ENCODE data around the gene GOPC.

GOPC gene

DNA sequence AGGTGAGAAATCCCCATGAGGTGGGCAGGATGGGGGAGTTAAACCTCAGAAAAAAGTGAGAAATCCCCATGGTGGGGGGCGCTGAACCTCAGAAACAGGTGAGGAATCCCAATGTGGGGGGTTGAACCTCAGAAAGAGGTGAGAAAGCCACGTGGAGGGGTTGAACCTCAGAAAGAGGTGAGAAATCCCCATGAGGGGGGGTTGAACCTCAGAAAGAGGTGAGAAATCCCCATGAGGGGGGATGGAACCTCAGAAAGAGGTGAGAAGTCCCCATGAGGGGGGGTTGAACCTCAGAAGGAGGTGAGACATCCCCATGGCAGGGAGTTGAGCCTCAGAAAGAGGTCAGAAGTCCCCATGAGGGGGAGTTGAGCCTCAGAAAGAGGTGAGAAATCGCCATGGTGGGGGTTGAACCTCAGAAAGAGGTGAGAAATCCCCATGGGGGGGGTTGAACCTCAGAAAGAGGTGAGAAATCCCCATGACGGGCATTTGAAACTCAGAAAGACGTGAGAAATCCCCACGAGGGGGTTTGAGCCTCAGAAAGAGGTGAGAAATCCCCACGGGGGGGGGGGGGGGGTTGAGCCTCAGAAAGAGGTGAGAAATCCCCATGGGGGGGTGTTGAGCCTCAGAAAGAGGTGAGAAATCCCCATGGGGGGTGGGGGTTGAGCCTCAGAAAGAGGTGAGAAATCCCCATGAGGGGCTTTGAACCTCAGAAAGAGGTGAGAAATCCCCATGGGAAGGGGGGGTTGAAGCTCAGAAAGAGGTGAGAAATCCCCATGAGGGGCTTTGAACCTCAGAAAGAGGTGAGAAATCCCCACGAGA lies 14.3 kb upstream of the GOPC start:
- H3K27me3 ChIP-seq (ENCODE audit: control insufficient read depth in 2 of 2, insufficient read depth in 2 of 2, low read length in 2 of 2), result no peaks in the 10 kb centered on the region
- H3K9ac ChIP-seq (ENCODE audit: low read depth in 1 of 2, low read length in 2 of 2), result no peak overlapping the region
- H3K27ac ChIP-seq (ENCODE audit: low read depth in 2 of 2, low read length in 2 of 2), result no peak overlapping the region
- no peak overlapping the region for H3K4me3 ChIP-seq (ENCODE audit: low read length in 2 of 2)
- no peaks in the 10 kb centered on the region for H3K9me3 ChIP-seq (ENCODE audit: control insufficient read depth in 2 of 2, low read length in 2 of 2)
- no peaks in the 10 kb centered on the region for H3K36me3 ChIP-seq (ENCODE audit: control insufficient read depth in 2 of 2, insufficient read depth in 2 of 2, low read length in 2 of 2)
- H3K4me1 ChIP-seq (ENCODE audit: control insufficient read depth in 2 of 2, insufficient read depth in 2 of 2, low read length in 2 of 2), result no peaks in the 10 kb centered on the region

DNA sequence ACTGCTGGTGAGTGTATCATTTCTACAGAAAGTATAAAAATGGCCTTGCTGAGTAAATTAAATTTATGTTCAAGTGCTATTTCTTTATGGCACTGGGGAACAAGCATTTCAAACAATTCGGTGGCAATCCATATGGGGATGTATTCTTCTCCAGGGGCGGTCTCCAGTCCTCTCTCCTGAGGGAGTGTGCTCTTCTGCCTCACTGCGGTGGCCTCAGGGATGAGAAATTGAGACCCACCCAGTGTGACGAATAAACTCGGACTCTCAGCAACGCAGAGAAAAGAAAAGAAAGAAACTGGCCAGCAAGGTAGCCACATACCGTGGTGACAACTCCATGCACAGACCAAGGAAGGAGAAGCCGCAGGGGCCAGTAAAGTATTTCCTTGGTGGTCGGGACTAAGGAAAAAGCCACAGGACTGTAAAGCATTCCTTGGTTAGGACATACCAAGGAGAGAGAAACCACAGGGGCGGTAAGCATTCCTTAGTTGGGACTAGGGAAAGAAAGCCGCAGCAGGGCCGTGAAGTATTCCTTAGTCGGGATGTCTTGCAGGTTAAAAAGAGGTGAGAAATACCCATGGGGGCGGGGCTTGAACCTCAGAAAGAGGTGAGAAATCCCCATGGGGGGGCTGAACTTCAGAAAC lies 13.6 kb upstream of the GOPC start:
- Histone ChIP-seq H3K36me3 (ENCODE audit: control insufficient read depth in 2 of 2, insufficient read depth in 2 of 2, low read length in 2 of 2) (no peaks in the 10 kb centered on the region), H3K4me1 (ENCODE audit: control insufficient read depth in 2 of 2, insufficient read depth in 2 of 2, low read length in 2 of 2) (no peaks in the 10 kb centered on the region), H3K9me3 (ENCODE audit: control insufficient read depth in 2 of 2, low read length in 2 of 2) (no peaks in the 10 kb centered on the region), H3K27me3 (ENCODE audit: control insufficient read depth in 2 of 2, insufficient read depth in 2 of 2, low read length in 2 of 2) (no peaks in the 10 kb centered on the region), H3K4me3 (ENCODE audit: low read length in 2 of 2) (no peak overlapping the region), H3K9ac (ENCODE audit: low read depth in 1 of 2, low read length in 2 of 2) (no peak overlapping the region), H3K27ac (ENCODE audit: low read depth in 2 of 2, low read length in 2 of 2) (no peak overlapping the region)

DNA sequence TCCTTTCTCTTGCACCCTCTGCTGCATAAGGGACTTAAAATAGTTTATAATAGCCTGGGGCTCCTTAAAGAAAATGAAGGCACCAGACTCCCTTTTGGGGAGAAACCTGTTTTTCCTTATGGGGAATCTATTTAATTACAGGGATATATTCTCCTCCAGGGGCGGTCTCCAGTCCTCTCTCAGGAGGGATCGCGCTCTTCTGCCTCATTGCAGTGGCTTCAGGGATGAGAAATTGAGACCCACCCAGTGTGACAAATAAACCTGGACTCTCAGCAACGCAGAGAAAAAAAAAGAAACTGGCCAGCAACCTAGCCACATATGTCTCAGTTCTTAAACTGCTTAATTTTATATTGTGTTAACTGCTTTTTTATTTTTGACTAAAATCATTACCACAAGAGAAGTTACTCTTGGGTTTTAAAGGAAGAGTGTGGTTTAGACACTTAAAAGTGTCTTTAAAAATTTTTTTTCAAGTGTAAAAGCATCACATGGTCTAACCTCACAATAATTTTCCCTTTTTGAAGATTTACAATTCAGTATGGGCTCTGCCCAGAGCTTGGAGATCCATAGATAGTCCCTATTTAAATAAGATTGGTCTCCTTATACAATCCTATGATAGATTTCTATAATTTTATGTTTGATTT lies 11.7 kb upstream of the GOPC start:
- no peak overlapping the region for H3K4me3 ChIP-seq (ENCODE audit: low read length in 2 of 2)
- no peaks in the 10 kb centered on the region for H3K4me1 ChIP-seq (ENCODE audit: control insufficient read depth in 2 of 2, insufficient read depth in 2 of 2, low read length in 2 of 2)
- H3K9me3 ChIP-seq (ENCODE audit: control insufficient read depth in 2 of 2, low read length in 2 of 2), result no peaks in the 10 kb centered on the region
- no peaks in the 10 kb centered on the region for H3K36me3 ChIP-seq (ENCODE audit: control insufficient read depth in 2 of 2, insufficient read depth in 2 of 2, low read length in 2 of 2)
- H3K27ac ChIP-seq (ENCODE audit: low read depth in 2 of 2, low read length in 2 of 2), result no peak overlapping the region
- no peak overlapping the region for H3K9ac ChIP-seq (ENCODE audit: low read depth in 1 of 2, low read length in 2 of 2)
- H3K27me3 ChIP-seq (ENCODE audit: control insufficient read depth in 2 of 2, insufficient read depth in 2 of 2, low read length in 2 of 2), result no peaks in the 10 kb centered on the region

DNA sequence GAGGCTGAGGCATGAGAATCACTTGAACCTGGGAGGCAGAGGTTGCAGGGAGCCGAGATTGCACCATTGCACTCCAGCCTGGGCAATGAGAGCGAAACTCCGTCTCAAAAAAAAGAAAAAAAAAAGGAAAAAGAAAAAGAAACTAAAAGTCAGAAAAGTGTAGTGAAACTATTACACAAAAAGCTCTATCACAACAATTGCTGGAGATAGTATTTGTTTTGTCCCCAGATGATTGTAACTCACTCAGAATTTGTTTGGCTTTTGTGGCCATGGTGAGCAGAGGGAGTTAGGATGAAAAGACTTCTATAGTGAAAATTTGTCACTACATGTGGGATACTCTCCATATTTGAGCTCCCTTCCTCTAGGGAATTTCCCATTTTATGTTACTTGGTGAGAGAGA lies 5.2 kb upstream of the GOPC start:
- H3K27ac ChIP-seq (ENCODE audit: low read depth in 2 of 2, low read length in 2 of 2), result no peak overlapping the region
- peaks cover 11 to 18% of the 10 kb centered on the region in 2 donors for H3K4me1 ChIP-seq (ENCODE audit: control insufficient read depth in 2 of 2, insufficient read depth in 2 of 2, low read length in 2 of 2)
- no peaks in the 10 kb centered on the region for H3K36me3 ChIP-seq (ENCODE audit: control insufficient read depth in 2 of 2, insufficient read depth in 2 of 2, low read length in 2 of 2)
- no peaks in the 10 kb centered on the region for H3K9me3 ChIP-seq (ENCODE audit: control insufficient read depth in 2 of 2, low read length in 2 of 2)
- H3K27me3 ChIP-seq (ENCODE audit: control insufficient read depth in 2 of 2, insufficient read depth in 2 of 2, low read length in 2 of 2), result no peaks in the 10 kb centered on the region
- no peak overlapping the region for H3K9ac ChIP-seq (ENCODE audit: low read depth in 1 of 2, low read length in 2 of 2)
- H3K4me3 ChIP-seq (ENCODE audit: low read length in 2 of 2), result no peak overlapping the region

DNA sequence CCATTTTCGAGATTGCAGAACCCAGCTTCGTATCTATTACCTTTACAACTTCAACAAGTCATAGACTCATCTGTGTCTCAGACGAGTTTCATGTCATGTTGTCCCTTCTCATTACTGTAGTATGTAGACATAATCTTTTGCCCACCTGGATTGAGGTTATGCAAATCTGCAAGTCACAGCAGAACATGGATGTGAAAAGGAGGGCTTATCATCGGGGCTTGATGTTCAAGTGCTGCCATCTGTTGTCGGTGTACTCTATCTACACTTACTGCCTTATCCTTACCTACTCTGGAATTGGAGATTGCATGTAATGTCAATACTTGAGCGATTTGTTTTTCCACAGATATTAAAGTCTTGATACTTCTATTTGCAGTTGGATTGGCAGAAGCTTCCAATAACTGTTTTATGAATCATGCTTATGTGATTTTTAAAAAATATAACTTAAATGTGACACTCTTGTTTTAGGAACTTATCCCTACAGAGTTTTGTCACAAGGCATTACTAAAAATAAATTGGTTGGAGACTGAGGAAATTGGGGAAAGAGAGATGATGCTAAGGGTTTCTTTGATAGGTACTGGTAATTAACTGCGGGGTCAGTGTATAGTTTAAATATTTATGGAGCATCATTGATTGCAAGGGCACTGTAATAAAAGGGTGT lies 3.0 kb upstream of the GOPC start:
- peaks cover 11 to 28% of the 10 kb centered on the region in 2 donors for H3K4me1 ChIP-seq (ENCODE audit: control insufficient read depth in 2 of 2, insufficient read depth in 2 of 2, low read length in 2 of 2)
- H3K36me3 ChIP-seq (ENCODE audit: control insufficient read depth in 2 of 2, insufficient read depth in 2 of 2, low read length in 2 of 2), result no peaks in the 10 kb centered on the region
- H3K27me3 ChIP-seq (ENCODE audit: control insufficient read depth in 2 of 2, insufficient read depth in 2 of 2, low read length in 2 of 2), result no peaks in the 10 kb centered on the region
- H3K4me3 ChIP-seq (ENCODE audit: low read length in 2 of 2), result no peak overlapping the region
- H3K9ac ChIP-seq (ENCODE audit: low read depth in 1 of 2, low read length in 2 of 2), result no peak overlapping the region
- H3K27ac ChIP-seq (ENCODE audit: low read depth in 2 of 2, low read length in 2 of 2), result no peak overlapping the region
- no peaks in the 10 kb centered on the region for H3K9me3 ChIP-seq (ENCODE audit: control insufficient read depth in 2 of 2, low read length in 2 of 2)

DNA sequence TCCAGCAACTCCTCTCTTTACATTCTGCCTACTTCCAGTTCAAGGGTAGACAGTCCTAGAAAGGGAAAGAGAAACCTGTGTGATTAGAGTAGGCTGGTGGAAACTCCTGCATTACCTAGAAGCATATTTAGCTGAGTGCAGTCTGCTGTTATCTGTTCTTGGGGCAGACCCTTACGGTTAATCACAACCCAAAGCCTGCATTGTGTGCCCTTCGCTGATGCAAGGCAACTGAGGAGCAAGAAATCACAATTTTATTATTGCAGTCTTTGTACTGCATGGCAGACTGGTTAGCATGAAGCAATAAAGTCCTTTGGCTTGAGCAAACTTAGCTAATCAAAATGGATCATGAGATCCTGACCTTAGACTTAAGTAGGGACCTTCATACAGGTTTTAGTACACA lies 1.5 kb upstream of the GOPC start:
- peak overlapping the region; percentile 3 to 97 for H3K27ac ChIP-seq (ENCODE audit: low read depth in 2 of 2, low read length in 2 of 2)
- peak overlapping the region; percentile 2 to 21 for H3K4me3 ChIP-seq (ENCODE audit: low read length in 2 of 2)
- peak overlapping the region in 1 of 2 donors; percentile 94 for H3K9ac ChIP-seq (ENCODE audit: low read depth in 1 of 2, low read length in 2 of 2)
- H3K9me3 ChIP-seq (ENCODE audit: control insufficient read depth in 2 of 2, low read length in 2 of 2), result no peaks in the 10 kb centered on the region
- H3K4me1 ChIP-seq (ENCODE audit: control insufficient read depth in 2 of 2, insufficient read depth in 2 of 2, low read length in 2 of 2), result peaks cover 11 to 32% of the 10 kb centered on the region in 2 donors
- no peaks in the 10 kb centered on the region for H3K27me3 ChIP-seq (ENCODE audit: control insufficient read depth in 2 of 2, insufficient read depth in 2 of 2, low read length in 2 of 2)
- H3K36me3 ChIP-seq (ENCODE audit: control insufficient read depth in 2 of 2, insufficient read depth in 2 of 2, low read length in 2 of 2), result no peaks in the 10 kb centered on the region

DNA sequence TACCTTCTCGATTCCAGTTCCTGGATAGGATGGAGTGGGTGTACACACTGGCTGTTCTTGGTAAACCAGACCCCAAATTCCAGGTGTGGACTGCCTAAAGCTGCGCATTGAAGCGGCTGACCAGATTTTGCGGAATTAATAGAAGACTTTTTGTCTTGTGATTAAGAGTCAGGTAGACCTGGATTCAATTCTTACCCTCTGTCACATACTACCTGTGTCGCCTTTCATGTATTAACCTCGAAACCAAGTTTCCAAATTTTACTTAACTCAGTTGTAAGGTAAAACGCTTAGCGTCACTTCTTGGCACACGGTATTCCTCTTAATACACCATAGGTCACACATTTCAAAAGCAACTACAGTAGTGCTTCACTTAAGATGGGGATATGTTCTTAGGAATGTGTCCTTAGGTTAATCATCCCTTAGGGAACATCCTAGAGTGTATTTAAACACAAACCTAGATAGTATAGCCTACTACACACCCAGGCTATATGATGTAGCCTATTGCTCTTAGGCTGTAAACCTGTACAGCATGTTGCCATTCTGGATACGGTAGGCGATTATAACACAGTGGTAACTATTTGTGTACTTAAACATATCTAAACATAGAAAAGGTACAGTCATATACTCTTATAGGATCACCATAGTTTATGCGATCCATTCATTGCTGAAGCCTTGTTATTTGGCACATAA lies 733 bp upstream of the GOPC start:
- Histone ChIP-seq H3K27ac (ENCODE audit: low read depth in 2 of 2, low read length in 2 of 2) (peak overlapping the region; percentile 95 to 97), H3K9me3 (ENCODE audit: control insufficient read depth in 2 of 2, low read length in 2 of 2) (no peaks in the 10 kb centered on the region), H3K4me1 (ENCODE audit: control insufficient read depth in 2 of 2, insufficient read depth in 2 of 2, low read length in 2 of 2) (peaks cover 11 to 32% of the 10 kb centered on the region in 2 donors), H3K36me3 (ENCODE audit: control insufficient read depth in 2 of 2, insufficient read depth in 2 of 2, low read length in 2 of 2) (peaks cover 0 to 3% of the 10 kb centered on the region in 2 donors), H3K9ac (ENCODE audit: low read depth in 1 of 2, low read length in 2 of 2) (peak overlapping the region; percentile 94 to 97), H3K4me3 (ENCODE audit: low read length in 2 of 2) (peak overlapping the region; percentile 93 to 98), H3K27me3 (ENCODE audit: control insufficient read depth in 2 of 2, insufficient read depth in 2 of 2, low read length in 2 of 2) (no peaks in the 10 kb centered on the region)

DNA sequence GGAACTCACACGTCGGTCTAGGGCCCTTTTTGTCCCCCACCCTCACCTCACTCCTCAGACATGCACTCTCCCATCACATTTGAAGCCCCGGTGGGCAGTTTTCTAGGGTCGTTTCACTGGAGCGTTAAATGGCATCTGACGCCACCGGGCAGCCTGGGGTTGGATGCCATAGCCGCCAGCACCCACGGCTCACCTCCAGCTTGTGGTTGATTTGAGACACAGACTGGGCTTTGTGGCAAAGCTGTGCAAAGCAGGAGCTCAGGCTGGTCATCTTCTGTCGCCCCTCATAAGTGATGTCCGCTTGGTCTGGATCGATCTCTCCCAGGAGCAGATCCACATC lies 530 bp downstream of the GOPC start:
- no peaks in the 10 kb centered on the region for H3K27me3 ChIP-seq (ENCODE audit: control insufficient read depth in 2 of 2, insufficient read depth in 2 of 2, low read length in 2 of 2)
- peaks cover 0 to 3% of the 10 kb centered on the region in 2 donors for H3K36me3 ChIP-seq (ENCODE audit: control insufficient read depth in 2 of 2, insufficient read depth in 2 of 2, low read length in 2 of 2)
- H3K4me1 ChIP-seq (ENCODE audit: control insufficient read depth in 2 of 2, insufficient read depth in 2 of 2, low read length in 2 of 2), result peaks cover 11 to 32% of the 10 kb centered on the region in 2 donors
- peak overlapping the region; percentile 95 to 97 for H3K27ac ChIP-seq (ENCODE audit: low read depth in 2 of 2, low read length in 2 of 2)
- no peaks in the 10 kb centered on the region for H3K9me3 ChIP-seq (ENCODE audit: control insufficient read depth in 2 of 2, low read length in 2 of 2)
- peak overlapping the region; percentile 94 to 97 for H3K9ac ChIP-seq (ENCODE audit: low read depth in 1 of 2, low read length in 2 of 2)
- H3K4me3 ChIP-seq (ENCODE audit: low read length in 2 of 2), result peak overlapping the region; percentile 93 to 98

DNA sequence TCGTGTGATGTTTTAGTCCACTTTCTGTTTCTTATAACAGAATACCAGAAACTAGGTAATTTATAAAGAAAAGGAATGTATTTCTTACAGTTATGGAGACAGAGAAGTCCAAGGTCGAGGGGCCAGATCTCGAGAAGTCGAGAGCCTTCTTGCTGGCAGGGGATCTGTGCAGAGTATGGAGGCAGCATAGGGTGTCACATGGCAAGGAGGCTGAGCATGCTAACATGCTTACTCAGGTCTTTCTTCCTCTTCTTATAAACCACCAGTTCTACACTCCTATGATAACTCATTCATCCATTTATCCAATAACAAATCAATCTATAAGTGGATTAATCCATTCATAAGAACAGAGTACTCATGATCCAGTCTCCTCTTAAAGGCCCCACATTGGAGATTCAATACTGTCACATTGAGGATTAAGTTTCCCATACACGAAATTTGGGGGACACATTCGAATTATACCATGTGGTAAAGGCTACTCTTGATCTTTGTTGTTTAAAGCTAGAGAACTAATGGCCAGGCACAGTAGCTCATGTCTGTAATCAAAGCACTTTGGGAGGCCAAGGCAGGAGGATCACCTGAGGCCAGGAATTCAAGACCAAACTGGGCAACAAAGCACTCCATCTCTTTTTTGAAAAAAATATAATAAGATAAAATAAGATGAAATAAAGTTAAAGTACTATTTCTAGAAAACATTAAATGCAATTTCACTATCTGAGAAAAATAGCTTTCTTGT lies 2.1 kb downstream of the GOPC start:
- no peak overlapping the region for H3K27ac ChIP-seq (ENCODE audit: low read depth in 2 of 2, low read length in 2 of 2)
- no peak overlapping the region for H3K9ac ChIP-seq (ENCODE audit: low read depth in 1 of 2, low read length in 2 of 2)

More for the DNA sequence above, 2.1 kb downstream of the GOPC start:
- Histone ChIP-seq H3K4me3 (ENCODE audit: low read length in 2 of 2) (peak overlapping the region; percentile 13 to 98), H3K36me3 (ENCODE audit: control insufficient read depth in 2 of 2, insufficient read depth in 2 of 2, low read length in 2 of 2) (peaks cover 0 to 3% of the 10 kb centered on the region in 2 donors), H3K4me1 (ENCODE audit: control insufficient read depth in 2 of 2, insufficient read depth in 2 of 2, low read length in 2 of 2) (peaks cover 11 to 31% of the 10 kb centered on the region in 2 donors), H3K9me3 (ENCODE audit: control insufficient read depth in 2 of 2, low read length in 2 of 2) (no peaks in the 10 kb centered on the region), H3K27me3 (ENCODE audit: control insufficient read depth in 2 of 2, insufficient read depth in 2 of 2, low read length in 2 of 2) (no peaks in the 10 kb centered on the region)

Measured in mucosa of rectum (tissue), 2 donors.